ENCODE results near the gene CLTA. TPM values are rescaled to one million over a fixed set of nuclear protein-coding genes. Genes with fewer than 3 reads are reported as not detected.
A peak's percentile ranks its signal among the peaks of the same experiment; 100 is the strongest.

CLTA gene
- total RNA-seq, 5 donors from 2014 or later (not counting 1 experiment from before 2014, with no cell fraction given), result 40.2 to 79.0 (median 70.0) TPM

DNA sequence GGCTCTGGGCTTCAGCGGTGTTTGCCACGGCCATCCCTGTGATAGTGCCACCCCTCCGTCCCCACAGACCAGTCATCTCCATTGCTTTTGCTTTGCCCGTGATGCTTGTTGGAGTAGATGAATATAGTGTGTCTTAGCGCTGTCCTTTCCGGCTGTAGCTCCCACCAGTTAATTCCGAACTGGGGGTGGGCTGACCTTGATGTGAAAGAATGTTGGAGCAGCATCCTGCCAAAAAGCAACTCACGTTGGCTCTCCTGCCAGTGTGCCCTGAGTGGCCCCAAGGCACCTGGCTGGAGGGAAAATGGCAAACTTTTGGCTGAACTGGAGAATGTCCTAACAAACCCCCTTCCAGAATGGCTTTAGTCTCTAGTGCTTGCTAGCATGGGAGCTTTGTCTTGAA, 20.0 kb downstream of the CLTA start:
- Histone ChIP-seq H3K4me3 (ENCODE audit: control insufficient read depth in 1 of 2, extremely low read depth in 1 of 2, low read length in 1 of 2) (no peak overlapping the region), H3K36me3 (ENCODE audit: control insufficient read depth in 2 of 2, extremely low read depth in 1 of 2, insufficient read depth in 1 of 2, low read length in 1 of 2) (peaks cover 24 to 77% of the 10 kb centered on the region in 2 donors), H3K9me3 (no peaks in the 10 kb centered on the region), H3K4me1 (ENCODE audit: control insufficient read depth in 1 of 2, extremely low read depth in 1 of 2, insufficient read depth in 2 of 2, low read length in 2 of 2) (peaks cover 3 to 8% of the 10 kb centered on the region in 2 experiments), H3K27me3 (replicated peaks in 1 of 2; ENCODE audit: control insufficient read depth in 2 of 2, extremely low read depth in 1 of 2, insufficient read depth in 2 of 2, low read length in 1 of 2) (no peaks in the 10 kb centered on the region), H3K27ac (ENCODE audit: low read length) (no peak overlapping the region)
- Mint-ChIP-seq H3K9me3 (no peaks in the 10 kb centered on the region), H3K36me3 (peaks cover 50% of the 10 kb centered on the region), H3K4me1 (peaks cover 43 to 69% (median 64%) of the 10 kb centered on the region in 3 donors), H3K4me3 (no peak overlapping the region), H3K27ac (peak overlapping the region in 1 of 2 donors; percentile 27), H3K27me3 (no peaks in the 10 kb centered on the region)
- ChIA-PET POLR2A (no interaction called here), CTCF (interaction anchor here in 1 of 2 donors (1.0 kb wide), 2 partner anchors 20 to 118 kb away, joined by 4 read pairs; partner anchors contain the start of gene CLTA)
- no peak for DNase-seq
- WGBS (ENCODE audit: insufficient coverage), result 88% methylated on average over 4 of the region's 8 CpGs
- no peak for ATAC-seq (replicated peaks in 1 of 4)

DNA sequence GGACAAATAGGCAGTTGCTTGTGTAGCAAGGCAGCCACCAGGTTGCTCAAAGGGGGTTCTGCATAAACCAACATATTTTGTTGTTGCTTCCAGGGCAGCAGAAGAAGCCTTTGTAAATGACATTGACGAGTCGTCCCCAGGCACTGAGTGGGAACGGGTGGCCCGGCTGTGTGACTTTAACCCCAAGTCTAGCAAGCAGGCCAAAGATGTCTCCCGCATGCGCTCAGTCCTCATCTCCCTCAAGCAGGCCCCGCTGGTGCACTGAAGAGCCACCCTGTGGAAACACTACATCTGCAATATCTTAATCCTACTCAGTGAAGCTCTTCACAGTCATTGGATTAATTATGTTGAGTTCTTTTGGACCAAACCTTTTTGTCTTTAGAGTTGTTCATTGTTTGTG, 20.8 kb downstream of the CLTA start:
- Histone ChIP-seq H3K36me3 (ENCODE audit: control insufficient read depth in 2 of 2, extremely low read depth in 1 of 2, insufficient read depth in 1 of 2, low read length in 1 of 2) (peaks cover 26 to 73% of the 10 kb centered on the region in 2 donors), H3K9me3 (no peaks in the 10 kb centered on the region), H3K27me3 (replicated peaks in 1 of 2; ENCODE audit: control insufficient read depth in 2 of 2, extremely low read depth in 1 of 2, insufficient read depth in 2 of 2, low read length in 1 of 2) (no peaks in the 10 kb centered on the region), H3K4me3 (ENCODE audit: control insufficient read depth in 1 of 2, extremely low read depth in 1 of 2, low read length in 1 of 2) (no peak overlapping the region), H3K27ac (ENCODE audit: low read length) (no peak overlapping the region), H3K4me1 (ENCODE audit: control insufficient read depth in 1 of 2, extremely low read depth in 1 of 2, insufficient read depth in 2 of 2, low read length in 2 of 2) (peaks cover 5 to 8% of the 10 kb centered on the region in 2 experiments)
- ChIA-PET POLR2A (interaction anchor here in 1 of 2 donors (0.6 kb wide), 1 partner anchor 46 kb away, joined by 5 read pairs; no protein-coding TSS in a partner anchor), CTCF (interaction anchor here in 1 of 2 donors (0.7 kb wide), 1 partner anchor 23 kb away, joined by 3 read pairs; no protein-coding TSS in a partner anchor)
- H3K4me3 Mint-ChIP-seq, result no peak overlapping the region
- 94% methylated on average over 5 of the region's 7 CpGs for WGBS (ENCODE audit: insufficient coverage)
- DNase-seq, result no peak
- no peaks in the 10 kb centered on the region for H3K27me3 Mint-ChIP-seq
- H3K4me1 Mint-ChIP-seq, result peaks cover 50 to 68% (median 63%) of the 10 kb centered on the region in 3 donors
- H3K27ac Mint-ChIP-seq, result no peak overlapping the region
- H3K36me3 Mint-ChIP-seq, result peaks cover 50% of the 10 kb centered on the region
- no peak for ATAC-seq (replicated peaks in 1 of 4)
- H3K9me3 Mint-ChIP-seq, result no peaks in the 10 kb centered on the region

DNA sequence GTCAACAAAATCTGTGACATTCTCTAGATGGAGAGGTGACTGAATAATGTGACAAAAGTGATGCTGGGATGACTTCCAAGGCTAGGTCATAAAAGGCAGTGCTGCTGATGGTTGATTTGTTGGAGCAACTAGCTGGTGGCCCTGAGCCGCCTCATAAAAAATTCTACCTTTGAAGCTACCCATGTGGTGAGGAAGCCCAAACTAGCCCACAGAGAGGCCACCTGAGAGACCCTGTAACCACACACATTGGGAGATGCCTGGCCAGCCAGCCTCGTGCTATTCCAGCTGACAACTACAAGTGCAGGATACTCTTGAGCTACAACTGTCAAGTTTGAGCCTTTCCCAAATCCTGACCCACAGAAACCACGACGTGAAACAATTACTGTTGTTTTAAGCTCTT, 22.7 kb downstream of the CLTA start:
- H3K4me3 Mint-ChIP-seq, result no peak overlapping the region
- Histone ChIP-seq H3K9me3 (no peaks in the 10 kb centered on the region), H3K4me3 (ENCODE audit: control insufficient read depth in 1 of 2, extremely low read depth in 1 of 2, low read length in 1 of 2) (no peak overlapping the region), H3K27me3 (replicated peaks in 1 of 2; ENCODE audit: control insufficient read depth in 2 of 2, extremely low read depth in 1 of 2, insufficient read depth in 2 of 2, low read length in 1 of 2) (no peaks in the 10 kb centered on the region), H3K36me3 (ENCODE audit: control insufficient read depth in 2 of 2, extremely low read depth in 1 of 2, insufficient read depth in 1 of 2, low read length in 1 of 2) (peaks cover 27 to 67% of the 10 kb centered on the region in 2 donors), H3K4me1 (ENCODE audit: control insufficient read depth in 1 of 2, extremely low read depth in 1 of 2, insufficient read depth in 2 of 2, low read length in 2 of 2) (peaks cover 5 to 7% of the 10 kb centered on the region in 2 experiments), H3K27ac (ENCODE audit: low read length) (no peak overlapping the region)
- no peaks in the 10 kb centered on the region for H3K27me3 Mint-ChIP-seq
- peaks cover 42% of the 10 kb centered on the region for H3K36me3 Mint-ChIP-seq
- H3K9me3 Mint-ChIP-seq, result no peaks in the 10 kb centered on the region
- DNase-seq (no peak), ATAC-seq (replicated peaks in 1 of 4) (no peak)
- H3K27ac Mint-ChIP-seq, result peak overlapping the region in 1 of 2 donors; percentile 41
- CTCF ChIA-PET, result interaction anchor here in 1 of 2 donors (0.8 kb wide), 2 partner anchors 23 to 55 kb away, joined by 3 read pairs; no protein-coding TSS in a partner anchor
- POLR2A ChIA-PET, result no interaction called here
- WGBS (ENCODE audit: insufficient coverage), result 85% methylated on average over 1 of the region's 4 CpGs
- peaks cover 56 to 65% (median 62%) of the 10 kb centered on the region in 3 donors for H3K4me1 Mint-ChIP-seq

DNA sequence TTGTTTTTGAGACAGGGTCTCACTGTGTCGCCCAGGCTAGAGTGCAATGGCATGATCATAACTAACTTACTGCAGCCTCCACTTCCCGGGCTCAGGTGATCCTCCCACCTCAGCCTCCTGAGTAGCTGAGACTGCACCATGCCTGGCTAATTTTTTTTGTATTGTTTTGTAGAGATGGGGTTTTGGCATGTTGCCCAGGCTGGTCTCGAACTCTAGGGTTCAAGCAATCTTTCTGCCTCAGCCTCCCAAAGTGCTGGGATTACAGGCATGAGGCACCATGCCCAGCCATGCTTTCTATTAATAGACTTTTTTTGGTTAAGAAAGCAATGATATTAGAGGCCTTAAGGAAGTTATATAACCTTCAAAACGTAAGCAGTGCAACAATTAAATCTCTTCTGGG, 23.3 kb downstream of the CLTA start:
- H3K4me1 Mint-ChIP-seq, result peaks cover 57 to 65% (median 62%) of the 10 kb centered on the region in 3 donors
- Histone ChIP-seq H3K27ac (ENCODE audit: low read length) (no peak overlapping the region), H3K9me3 (no peaks in the 10 kb centered on the region), H3K4me3 (ENCODE audit: control insufficient read depth in 1 of 2, extremely low read depth in 1 of 2, low read length in 1 of 2) (no peak overlapping the region), H3K36me3 (ENCODE audit: control insufficient read depth in 2 of 2, extremely low read depth in 1 of 2, insufficient read depth in 1 of 2, low read length in 1 of 2) (peaks cover 31 to 65% of the 10 kb centered on the region in 2 donors), H3K4me1 (ENCODE audit: control insufficient read depth in 1 of 2, extremely low read depth in 1 of 2, insufficient read depth in 2 of 2, low read length in 2 of 2) (peaks cover 7 to 8% of the 10 kb centered on the region in 2 experiments), H3K27me3 (replicated peaks in 1 of 2; ENCODE audit: control insufficient read depth in 2 of 2, extremely low read depth in 1 of 2, insufficient read depth in 2 of 2, low read length in 1 of 2) (no peaks in the 10 kb centered on the region)
- POLR2A ChIA-PET, result no interaction called here
- no peak overlapping the region for H3K4me3 Mint-ChIP-seq
- H3K27me3 Mint-ChIP-seq, result no peaks in the 10 kb centered on the region
- no peak for ATAC-seq (replicated peaks in 1 of 4)
- no peak for DNase-seq
- CTCF ChIA-PET, result no interaction called here
- H3K36me3 Mint-ChIP-seq, result peaks cover 40% of the 10 kb centered on the region
- H3K9me3 Mint-ChIP-seq, result no peaks in the 10 kb centered on the region
- H3K27ac Mint-ChIP-seq, result peak overlapping the region in 1 of 2 donors; percentile 16
- no CpG with 5 or more reads among the region's 4 CpGs for WGBS (ENCODE audit: insufficient coverage)

DNA sequence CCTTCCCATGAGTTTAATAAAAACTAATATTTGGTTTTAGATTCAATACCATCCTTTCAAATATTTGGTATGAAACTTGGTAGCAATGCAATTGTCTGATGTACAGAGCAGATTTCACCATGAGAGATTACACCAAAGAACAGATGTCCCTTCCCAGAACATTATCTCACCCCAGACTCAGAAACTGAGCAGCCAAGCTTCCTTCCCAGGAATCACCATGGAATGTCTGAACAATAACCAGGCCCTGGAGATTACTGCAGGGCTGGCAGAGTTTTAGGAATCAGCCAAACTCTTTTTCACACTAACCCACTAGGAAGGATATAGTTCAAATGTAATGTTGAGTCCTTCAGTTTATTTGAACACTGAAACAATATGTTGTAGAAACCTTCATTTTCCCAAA, 23.9 kb downstream of the CLTA start:
- ChIA-PET CTCF (no interaction called here), POLR2A (no interaction called here)
- H3K4me3 Mint-ChIP-seq, result no peak overlapping the region
- no peaks in the 10 kb centered on the region for H3K27me3 Mint-ChIP-seq
- no peaks in the 10 kb centered on the region for H3K9me3 Mint-ChIP-seq
- H3K36me3 Mint-ChIP-seq, result peaks cover 38% of the 10 kb centered on the region
- no peak for ATAC-seq (replicated peaks in 1 of 4)
- DNase-seq, result no peak
- peaks cover 54 to 64% (median 60%) of the 10 kb centered on the region in 3 donors for H3K4me1 Mint-ChIP-seq
- no peak overlapping the region for H3K27ac ChIP-seq (ENCODE audit: low read length)
- no peaks in the 10 kb centered on the region for H3K27me3 ChIP-seq (replicated peaks in 1 of 2; ENCODE audit: control insufficient read depth in 2 of 2, extremely low read depth in 1 of 2, insufficient read depth in 2 of 2, low read length in 1 of 2)
- H3K4me3 ChIP-seq (ENCODE audit: control insufficient read depth in 1 of 2, extremely low read depth in 1 of 2, low read length in 1 of 2), result no peak overlapping the region
- no peak overlapping the region for H3K27ac Mint-ChIP-seq
- peaks cover 26 to 65% of the 10 kb centered on the region in 2 donors for H3K36me3 ChIP-seq (ENCODE audit: control insufficient read depth in 2 of 2, extremely low read depth in 1 of 2, insufficient read depth in 1 of 2, low read length in 1 of 2)
- peaks cover 7 to 8% of the 10 kb centered on the region in 2 experiments for H3K4me1 ChIP-seq (ENCODE audit: control insufficient read depth in 1 of 2, extremely low read depth in 1 of 2, insufficient read depth in 2 of 2, low read length in 2 of 2)
- no peaks in the 10 kb centered on the region for H3K9me3 ChIP-seq

DNA sequence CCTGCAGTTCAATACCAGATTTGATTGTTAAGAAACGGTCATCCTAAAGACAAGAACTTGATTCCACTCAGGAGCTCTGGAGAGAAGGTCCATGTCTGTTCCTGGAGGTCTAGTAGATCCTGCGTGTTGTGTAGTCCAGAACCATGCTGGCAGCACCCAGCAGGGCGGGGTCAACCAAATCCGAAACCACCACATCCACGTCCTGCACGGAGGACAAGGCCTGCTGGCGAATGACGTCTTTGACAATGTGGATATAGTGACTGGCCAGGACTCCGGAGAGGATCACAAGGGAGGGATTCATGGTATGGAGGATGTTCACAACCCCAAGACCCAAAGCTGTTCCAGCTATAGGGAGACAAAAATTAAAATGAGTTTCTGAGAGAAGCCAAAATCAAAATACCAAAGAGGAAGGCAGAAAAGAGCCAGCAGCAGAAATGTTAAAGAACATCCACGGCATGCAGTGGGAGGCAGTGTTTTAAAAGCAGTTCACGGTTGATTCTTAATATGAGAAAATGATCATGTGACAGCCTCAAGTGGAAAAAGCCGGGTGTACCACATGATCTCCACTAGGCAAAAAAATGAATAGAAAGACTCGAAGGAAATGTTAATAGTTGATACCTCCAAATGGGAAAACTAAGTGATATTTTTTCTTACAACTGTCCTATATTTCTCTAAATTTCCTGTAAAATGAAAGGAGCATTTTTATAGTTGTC, 26.7 kb downstream of the CLTA start:
- peaks cover 7 to 8% of the 10 kb centered on the region in 2 experiments for H3K4me1 ChIP-seq (ENCODE audit: control insufficient read depth in 1 of 2, extremely low read depth in 1 of 2, insufficient read depth in 2 of 2, low read length in 2 of 2)
- peaks cover 23 to 63% of the 10 kb centered on the region in 2 donors for H3K36me3 ChIP-seq (ENCODE audit: control insufficient read depth in 2 of 2, extremely low read depth in 1 of 2, insufficient read depth in 1 of 2, low read length in 1 of 2)
- ChIA-PET POLR2A (no interaction called here), CTCF (interaction anchor here in 1 of 2 donors (1.2 kb wide), 1 partner anchor 28 kb away, joined by 3 read pairs; no protein-coding TSS in a partner anchor)
- Mint-ChIP-seq H3K4me1 (peaks cover 34 to 52% (median 39%) of the 10 kb centered on the region in 3 donors), H3K9me3 (peaks cover 0 to 1% (median 0%) of the 10 kb centered on the region in 3 donors), H3K4me3 (no peak overlapping the region), H3K27me3 (no peaks in the 10 kb centered on the region), H3K36me3 (peaks cover 41% of the 10 kb centered on the region), H3K27ac (peak overlapping the region; percentile 70 to 84)
- H3K4me3 ChIP-seq (ENCODE audit: control insufficient read depth in 1 of 2, extremely low read depth in 1 of 2, low read length in 1 of 2), result no peak overlapping the region
- DNase-seq, result no peak
- peaks cover 1% of the 10 kb centered on the region for H3K9me3 ChIP-seq
- H3K27ac ChIP-seq (ENCODE audit: low read length), result no peak overlapping the region
- no peaks in the 10 kb centered on the region for H3K27me3 ChIP-seq (replicated peaks in 1 of 2; ENCODE audit: control insufficient read depth in 2 of 2, extremely low read depth in 1 of 2, insufficient read depth in 2 of 2, low read length in 1 of 2)
- no peak for ATAC-seq (replicated peaks in 1 of 4)
- WGBS (ENCODE audit: insufficient coverage), result 61% methylated on average over 4 of the region's 13 CpGs

Measured in T-cell (primary cell).